ENCODE results near the gene TBR1.
A peak's percentile ranks its signal among the peaks of the same experiment; 100 is the strongest.

Gene TBR1

GRCh38 chr2:161415987-161416707 lies at the start of gene TBR1:
Gene TBR1, plus strand, starts transcription at chr2:161416297. Its CDS starts 114 bp downstream, at chr2:161416411.
- peak in 2 of 3 experiments; percentile 38 to 65 for DNase-seq

- peak in 1 of 3 experiments; percentile 15 for DNase-seq
These were observed 48.4 kb upstream of the TBR1 start for GRCh38 chr2:161367675-161368074.

DNA sequence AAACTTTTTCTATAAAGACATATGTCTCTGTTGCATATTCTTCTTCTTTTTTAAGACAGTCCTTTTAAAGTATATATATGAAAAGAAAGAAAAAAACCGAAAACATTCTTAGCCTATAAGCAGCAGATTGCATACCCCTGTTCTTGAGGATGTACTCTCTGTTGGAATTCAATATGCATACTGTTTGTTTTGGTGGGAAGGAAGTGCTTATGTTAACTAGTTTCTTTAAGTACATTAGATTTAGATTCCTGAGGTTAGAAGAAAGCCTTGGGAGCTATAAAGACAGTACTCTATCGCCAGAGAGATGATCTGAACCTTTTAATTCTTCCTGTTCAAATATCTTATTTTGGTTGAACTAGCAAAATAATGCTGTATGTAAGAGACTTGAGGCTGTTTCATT lies 46.8 kb upstream of the TBR1 start:
- no peak for DNase-seq

DNA sequence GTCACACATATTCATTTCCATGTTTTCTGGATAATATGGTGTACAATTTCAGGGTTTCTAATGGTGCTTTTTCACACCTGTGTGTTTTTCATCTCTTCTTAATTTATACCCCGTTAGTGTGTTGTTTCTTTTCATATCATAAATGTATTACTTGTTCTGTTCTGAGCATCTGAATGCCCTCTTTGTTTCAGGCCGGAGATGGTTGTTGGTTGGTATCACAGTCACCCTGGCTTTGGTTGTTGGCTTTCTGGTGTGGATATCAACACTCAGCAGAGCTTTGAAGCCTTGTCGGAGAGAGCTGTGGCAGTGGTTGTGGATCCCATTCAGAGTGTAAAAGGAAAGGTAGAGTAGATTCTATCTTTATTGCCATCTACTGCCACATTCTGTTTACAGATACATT lies 45.1 kb upstream of the TBR1 start:
- DNase-seq = peak in 1 of 3 experiments; percentile 2

- DNase-seq = peak in 2 of 3 experiments; percentile 0 to 3
These were observed 44.2 kb upstream of the TBR1 start for GRCh38 chr2:161371869-161372268.

- no peak for DNase-seq
These were observed 42.2 kb upstream of the TBR1 start for GRCh38 chr2:161373942-161374341.

DNA sequence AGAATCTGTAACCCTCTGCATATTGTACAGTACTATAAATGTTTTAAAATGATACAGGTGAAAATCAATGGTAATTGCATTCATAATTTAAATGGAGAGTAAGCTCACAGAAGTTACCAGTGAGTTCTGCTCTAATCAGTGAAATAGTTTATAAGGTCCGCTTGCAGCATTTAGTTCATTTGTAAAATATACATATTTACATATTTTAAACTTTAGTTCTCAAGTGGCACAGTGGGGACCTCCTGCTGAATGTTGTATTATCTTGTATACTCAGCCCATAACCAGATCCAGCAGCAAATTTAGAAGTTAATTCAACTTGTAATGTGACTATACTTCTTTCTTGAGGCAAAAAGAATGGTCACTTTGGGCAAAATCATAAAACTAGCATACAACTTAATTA lies 41.7 kb upstream of the TBR1 start:
- DNase-seq = no peak

DNA sequence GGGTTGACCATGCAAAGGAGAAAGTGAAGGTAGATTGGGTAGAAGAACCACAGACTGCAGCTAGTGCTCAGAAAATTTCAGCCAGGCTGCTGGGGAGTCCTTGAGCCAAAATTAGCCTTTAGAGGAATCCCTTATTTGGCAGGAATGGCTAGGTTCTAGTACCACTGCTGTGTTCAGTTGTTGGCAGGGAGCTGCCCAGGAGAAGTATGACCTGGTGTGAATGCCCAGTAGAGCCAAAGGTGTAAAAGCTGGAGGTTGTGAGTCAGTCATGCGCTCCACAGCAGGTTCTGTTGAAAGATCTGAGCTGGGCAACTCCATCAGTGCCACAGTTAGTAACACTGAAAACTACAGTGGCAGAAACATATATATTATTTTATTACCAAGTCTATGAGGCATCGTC lies 36.4 kb upstream of the TBR1 start:
- DNase-seq = no peak

DNA sequence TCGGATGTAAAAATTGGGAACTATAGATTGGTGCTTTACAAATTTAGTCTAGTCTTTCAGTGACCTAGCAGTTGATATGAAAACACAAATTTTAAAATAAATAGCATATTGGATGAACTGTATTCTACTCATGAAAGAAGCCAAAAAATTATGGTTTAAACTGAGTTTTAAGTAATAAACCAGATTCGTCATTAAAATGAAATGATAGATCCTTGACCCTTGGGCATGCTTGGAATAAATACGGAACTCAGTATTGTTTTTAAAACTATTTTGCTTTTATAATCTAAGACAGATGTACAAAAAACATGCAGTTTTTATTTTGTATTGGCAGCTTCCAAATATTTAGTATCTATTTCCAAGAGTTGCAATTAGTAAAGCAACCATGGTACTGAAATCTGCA lies 34.6 kb upstream of the TBR1 start:
- no peak for DNase-seq

DNA sequence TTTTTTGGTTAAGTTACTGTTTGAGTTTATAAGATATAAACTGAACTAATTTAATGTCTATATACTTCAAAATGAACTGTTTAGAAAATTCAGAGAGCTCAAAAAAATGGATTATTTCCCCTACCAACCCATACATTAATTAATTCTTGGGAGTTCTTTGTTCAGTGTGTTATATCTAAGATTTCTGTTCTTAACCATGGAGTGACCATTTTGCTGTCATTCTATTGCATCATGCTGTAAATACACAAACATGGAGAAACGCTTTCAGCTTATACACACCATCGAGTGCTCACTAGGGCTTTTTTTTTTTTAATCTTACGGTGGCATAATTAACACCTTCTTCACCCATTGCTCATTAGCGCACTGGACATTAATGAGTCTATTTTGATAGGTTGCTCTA lies 33.4 kb upstream of the TBR1 start:
- peak in 1 of 3 experiments; percentile 1 for DNase-seq

DNA sequence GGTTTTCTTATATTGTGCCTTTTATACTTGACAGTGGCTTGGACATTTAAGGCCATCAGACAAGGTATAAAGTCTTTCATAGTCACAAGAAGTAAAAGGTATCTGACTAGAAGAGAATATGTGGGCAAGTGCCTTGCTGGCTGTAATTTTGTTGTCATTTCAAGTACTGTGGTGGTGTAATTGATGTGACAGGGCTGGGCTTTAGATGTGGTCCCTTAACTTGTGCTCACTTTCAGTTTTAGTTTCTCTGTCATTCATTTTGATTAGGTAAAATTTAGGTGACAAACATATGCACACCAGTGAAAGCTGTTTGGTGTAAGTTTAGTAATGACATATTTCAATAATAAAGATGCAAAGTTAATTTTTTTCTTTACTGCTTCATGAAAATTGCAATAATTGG lies 31.2 kb upstream of the TBR1 start:
- peak in 2 of 3 experiments; percentile 11 to 64 for DNase-seq

DNA sequence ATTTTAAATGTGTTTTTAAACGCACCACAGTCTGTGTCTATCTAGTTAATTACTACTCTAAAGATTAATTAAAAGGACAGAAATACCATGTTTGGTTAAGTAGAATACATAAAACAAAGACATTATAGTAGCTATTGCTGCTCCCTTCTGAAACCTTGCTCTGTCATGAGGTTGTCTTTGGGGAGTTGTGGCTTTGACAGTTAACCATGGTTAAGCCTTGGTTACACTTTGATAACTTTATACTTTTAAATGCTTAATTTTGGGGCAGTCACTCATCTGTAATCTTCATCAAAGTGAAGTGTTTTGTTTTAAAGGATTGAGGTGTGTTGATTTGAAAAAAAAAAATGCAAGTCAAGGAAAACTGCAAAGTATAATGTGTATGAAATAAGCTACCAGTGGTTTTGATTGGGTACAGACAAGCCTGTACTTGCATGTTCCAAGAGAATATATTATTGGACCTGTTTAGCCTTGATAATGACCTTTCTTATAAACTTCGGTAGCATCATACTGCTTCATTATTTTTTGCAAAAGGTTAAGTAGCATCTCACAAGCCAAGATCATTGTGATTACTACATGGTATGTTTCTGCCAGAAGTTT lies 29.8 kb upstream of the TBR1 start:
- peak in 1 of 3 experiments; percentile 4 for DNase-seq

DNA sequence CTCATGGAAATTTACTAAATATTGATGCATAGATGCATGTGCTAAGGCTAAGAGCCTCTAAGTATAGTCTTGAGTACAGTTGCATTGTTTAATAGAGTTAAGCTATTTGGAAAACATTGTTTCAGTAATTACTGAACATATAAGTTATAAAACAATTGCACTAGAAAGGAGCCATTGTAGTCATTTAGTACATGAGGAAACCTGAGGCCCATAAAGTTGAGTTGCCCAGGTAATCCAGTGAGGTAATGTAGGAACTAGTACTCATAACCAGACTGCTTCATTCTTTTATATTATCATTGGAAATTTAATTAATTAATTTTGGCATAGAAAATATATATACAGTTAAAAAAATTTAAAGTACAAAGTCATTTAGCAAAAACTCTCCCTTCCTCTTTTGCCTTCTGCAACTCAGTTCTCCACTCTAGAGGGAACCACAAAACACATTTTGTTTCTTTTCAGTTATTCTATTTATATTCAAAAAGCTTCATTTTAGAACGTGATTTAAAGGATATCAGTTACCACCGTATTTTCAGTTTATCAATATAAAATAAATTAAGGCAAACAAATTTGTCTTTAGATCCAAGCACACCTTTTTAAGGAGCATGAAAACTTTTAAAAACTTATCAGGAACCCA lies 27.8 kb upstream of the TBR1 start:
- no peak for DNase-seq

- no peak for DNase-seq
These were observed 24.2 kb upstream of the TBR1 start for GRCh38 chr2:161391737-161392506.

DNA sequence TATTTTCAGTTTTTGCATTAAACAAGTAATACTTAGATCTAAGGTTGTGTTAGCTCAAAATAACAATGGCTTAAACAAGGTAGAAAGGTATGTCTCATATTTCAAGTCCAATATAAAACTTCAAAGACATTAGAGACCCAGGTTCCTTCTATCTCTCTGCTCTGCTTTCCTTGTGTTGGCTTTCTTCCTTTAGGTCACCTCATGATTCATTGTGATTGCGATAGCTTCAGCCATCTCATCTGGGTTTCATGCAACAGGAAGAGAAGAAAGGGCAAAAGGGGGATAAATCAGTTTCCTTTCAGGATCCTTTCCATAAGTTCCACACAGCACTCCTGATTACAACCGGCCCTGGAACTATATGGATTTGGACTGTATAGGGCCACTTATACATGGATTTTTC lies 16.0 kb upstream of the TBR1 start:
- DNase-seq = no peak

DNA sequence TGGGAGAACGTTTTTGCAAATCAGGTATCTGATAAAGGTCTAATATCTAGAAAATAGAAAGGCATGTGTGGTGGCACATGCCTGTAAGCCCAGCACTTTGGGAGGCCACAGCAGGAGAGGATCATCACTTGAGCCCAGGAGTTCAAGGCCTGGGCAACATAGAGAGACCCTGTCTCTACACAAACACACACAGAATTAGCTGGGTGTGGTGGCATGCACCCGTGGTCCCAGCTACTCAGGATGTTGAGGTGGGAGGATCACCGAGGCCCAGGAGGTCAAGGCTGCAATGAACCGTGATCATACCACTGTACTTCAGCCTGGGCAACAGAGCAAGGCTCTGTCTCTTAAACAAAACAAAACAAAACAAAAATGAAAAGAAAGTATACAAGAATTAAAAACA lies 13.8 kb upstream of the TBR1 start:
- no peak for DNase-seq

DNA sequence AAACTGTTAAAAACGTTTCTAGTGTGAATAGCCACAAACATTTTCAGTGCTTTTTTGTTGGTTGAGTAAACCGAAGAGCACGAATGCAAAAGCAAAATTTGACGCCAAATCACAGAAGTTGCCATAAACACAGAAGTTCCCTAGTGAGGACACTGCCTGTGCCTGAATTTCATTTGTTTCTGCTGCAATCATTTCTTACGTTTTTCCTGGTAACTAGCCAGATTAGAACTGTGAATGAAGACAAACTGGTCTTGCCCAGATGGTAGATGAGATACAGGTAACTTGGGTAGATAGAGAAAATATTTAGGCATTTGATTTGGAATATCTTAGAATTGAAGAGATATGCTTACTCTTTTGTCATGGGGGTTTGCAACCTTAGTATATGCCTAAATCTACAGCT lies 9.8 kb upstream of the TBR1 start:
- no peak for DNase-seq

DNA sequence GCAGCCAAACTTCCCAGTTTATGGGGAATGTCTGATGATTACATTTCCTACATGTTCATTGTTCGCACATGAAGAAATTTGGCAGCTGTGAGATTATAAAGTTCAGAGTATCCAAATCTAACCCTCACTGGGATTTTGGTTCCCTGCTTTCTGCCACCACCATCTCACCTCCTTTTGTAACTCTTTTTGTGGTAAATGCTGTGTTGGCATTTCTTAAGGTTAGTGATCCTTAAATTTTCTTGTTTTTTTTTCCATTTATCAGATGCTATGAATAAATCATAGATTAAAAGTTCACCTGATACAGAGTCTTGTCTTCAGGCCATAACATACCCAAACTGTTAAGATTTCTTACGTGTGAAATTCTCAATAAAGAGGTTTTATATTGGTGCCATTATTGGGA lies 8.5 kb upstream of the TBR1 start:
- no peak for DNase-seq

GRCh38 chr2:161409308-161409907 lies 6.7 kb upstream of the TBR1 start:
- DNase-seq = no peak

DNA sequence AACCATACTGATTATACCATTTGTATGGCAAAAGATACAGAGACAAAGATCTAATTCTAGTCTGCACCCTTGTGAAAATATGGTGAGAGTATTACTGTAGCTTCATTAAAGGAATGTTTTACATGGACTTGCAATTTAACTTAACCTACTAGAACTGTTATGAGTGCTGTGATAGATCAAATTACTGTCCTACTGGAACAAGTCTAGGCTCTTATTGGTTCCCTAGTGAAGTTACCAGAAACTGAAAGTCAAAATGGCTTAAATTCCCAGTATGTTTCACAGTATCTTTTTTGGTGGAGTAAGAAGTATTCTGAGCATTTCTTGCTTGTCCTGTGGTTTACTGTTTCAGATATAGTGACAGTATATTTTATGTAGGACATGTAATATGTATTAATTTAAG lies 3.8 kb upstream of the TBR1 start:
- DNase-seq = no peak

DNA sequence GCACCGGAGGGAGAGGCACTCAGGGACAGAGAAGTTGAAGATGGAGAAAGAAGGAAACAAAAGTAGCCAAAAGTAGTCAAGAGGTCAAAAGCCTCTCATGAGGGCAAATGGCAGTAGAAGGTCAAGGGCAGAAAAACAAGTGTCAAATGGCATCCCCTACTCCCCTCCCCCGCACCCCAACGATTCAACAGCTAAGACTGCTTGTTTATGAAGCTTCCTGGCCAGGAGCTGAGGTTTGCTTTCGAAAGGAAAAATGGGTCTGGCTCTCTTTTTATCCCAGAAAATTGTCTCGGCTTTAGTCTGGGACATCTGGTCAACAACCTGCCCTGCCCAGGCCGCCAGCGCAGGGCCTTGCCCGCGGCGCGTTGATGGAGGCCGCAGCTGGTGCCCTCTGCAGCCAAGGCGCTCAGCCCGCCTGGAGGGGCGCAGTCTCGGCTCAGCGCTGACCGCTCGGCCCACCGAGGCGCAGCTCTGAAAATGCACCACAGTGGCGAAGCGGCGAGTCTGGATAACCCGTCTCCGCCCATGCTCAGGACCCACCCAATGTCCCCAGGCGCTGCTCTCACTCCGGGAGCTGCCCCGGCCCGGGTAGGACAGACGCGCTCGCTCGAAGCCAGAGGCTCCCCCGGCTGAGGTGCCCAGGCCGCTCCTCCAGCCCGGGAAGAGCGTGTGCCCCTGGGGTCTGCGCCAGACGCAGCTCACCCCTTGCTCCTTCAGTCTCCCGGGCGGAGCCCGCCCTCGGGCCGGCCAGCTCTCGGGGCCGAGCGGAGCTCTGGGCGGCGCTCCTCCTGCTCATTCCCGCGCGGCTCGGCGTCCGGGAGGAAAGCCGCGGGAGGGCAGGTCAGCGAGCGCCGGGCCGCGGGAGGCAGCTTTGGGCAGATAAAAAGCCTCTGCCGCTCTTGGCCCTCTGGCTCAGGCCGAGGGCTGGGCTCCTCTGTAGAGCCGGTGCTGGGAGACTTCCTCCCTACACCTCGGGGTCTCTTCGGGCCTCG lies 1.8 kb upstream of the TBR1 start:
- peak in 2 of 3 experiments; percentile 41 to 59 for DNase-seq

Measured in NCI-H1417 (cell line).